ENCODE data around the gene RPRM. TPM values are rescaled to one million over a fixed set of nuclear protein-coding genes. Genes with fewer than 3 reads are reported as not detected.
"Not testable (repeated sequence)": the region's sequence is repeated elsewhere in the genome, so short reads cannot be mapped to it uniquely, and the experiment has no call there.

RPRM gene
- total RNA-seq, 1 experiment from 2014 or later = 76.1 TPM

GRCh38 chr2:153462338-153462859 lies 16.2 kb downstream of the RPRM start:
- DNase-seq (ENCODE audit: low spot score) = no peak

GRCh38 chr2:153461453-153461852 lies 17.1 kb downstream of the RPRM start:
- in situ Hi-C loops (cut with HindIII; ENCODE audit: low sequenced_read_pairs) = no loop called here

More at GRCh38 chr2:153462338-153462859, 16.2 kb downstream of the RPRM start:
- in situ Hi-C loops (cut with HindIII; ENCODE audit: low sequenced_read_pairs) = no loop called here

GRCh38 chr2:153455861-153456260 lies 22.7 kb downstream of the RPRM start:
- peak; percentile 50 for DNase-seq (ENCODE audit: low spot score)
- in situ Hi-C loops (cut with HindIII; ENCODE audit: low sequenced_read_pairs) = no loop called here

More at GRCh38 chr2:153461453-153461852, 17.1 kb downstream of the RPRM start:
- DNase-seq (ENCODE audit: low spot score) = no peak

- in situ Hi-C loops (cut with HindIII; ENCODE audit: low sequenced_read_pairs) = no loop called here
- no peak for DNase-seq (ENCODE audit: low spot score)
These were observed 23.2 kb downstream of the RPRM start for GRCh38 chr2:153455403-153455802.

- in situ Hi-C loops (cut with HindIII; ENCODE audit: low sequenced_read_pairs) = no loop called here
- DNase-seq (ENCODE audit: low spot score) = no peak
These were observed 27.0 kb downstream of the RPRM start for GRCh38 chr2:153451611-153452010.

GRCh38 chr2:153443106-153443505 lies 35.5 kb downstream of the RPRM start:
- in situ Hi-C loops (cut with HindIII; ENCODE audit: low sequenced_read_pairs) = no loop called here
- DNase-seq (ENCODE audit: low spot score) = no peak

GRCh38 chr2:153442616-153443015 lies 35.9 kb downstream of the RPRM start:
- in situ Hi-C loops (cut with HindIII; ENCODE audit: low sequenced_read_pairs) = not testable (repeated sequence)

GRCh38 chr2:153440090-153440489 lies 38.5 kb downstream of the RPRM start:
- DNase-seq (ENCODE audit: low spot score); in situ Hi-C loops (cut with HindIII; ENCODE audit: low sequenced_read_pairs): not testable (repeated sequence)

More at GRCh38 chr2:153442616-153443015, 35.9 kb downstream of the RPRM start:
- DNase-seq (ENCODE audit: low spot score) = not testable (repeated sequence)

GRCh38 chr2:153433403-153433802 lies 45.2 kb downstream of the RPRM start:
- DNase-seq (ENCODE audit: low spot score) = no peak
- in situ Hi-C loops (cut with HindIII; ENCODE audit: low sequenced_read_pairs) = no loop called here

GRCh38 chr2:153432381-153432780 lies 46.2 kb downstream of the RPRM start:
- in situ Hi-C loops (cut with HindIII; ENCODE audit: low sequenced_read_pairs) = no loop called here
- no peak for DNase-seq (ENCODE audit: low spot score)

- in situ Hi-C loops (cut with HindIII; ENCODE audit: low sequenced_read_pairs) = no loop called here
- no peak for DNase-seq (ENCODE audit: low spot score)
These were observed 47.4 kb downstream of the RPRM start for GRCh38 chr2:153431114-153431513.

Data from G401 (cell line).